Panc1 (cell line): ENCODE data around the gene ATRAID. TPM values are rescaled to one million over a fixed set of nuclear protein-coding genes. Genes with fewer than 3 reads are reported as not detected.
A peak's percentile ranks its signal among the peaks of the same experiment; 100 is the strongest.
"Not testable (repeated sequence)": the region's sequence is repeated elsewhere in the genome, so short reads cannot be mapped to it uniquely, and the experiment has no call there.

ENCODE experiments used
- ATAC-seq: fragments of 200-7000 bp; cut with Tn5 transposase; 2 replicates; pipeline ENCODE4 v1.9.1; 2020; ENCODE audit warnings: mild to moderate bottlenecking, moderate library complexity
- BruUV-seq: library from RNA; stranded (reverse); fragments of 400-500 nt; replicated peaks from 2 replicates; lab custom pipeline; 2021; lab: Mats Ljungman, UMichigan
- CTCF ChIA-PET: fragments of 300-600 bp; sonication (Branson Sonifier 250); formaldehyde crosslinking; loops from one replicate; lab custom pipeline; 2022; ENCODE audit warnings: antibody characterized with exemption; lab: Charles Lee
- POLR2A ChIA-PET: fragments of 300-600 bp; sonication (Branson Sonifier 250); formaldehyde crosslinking; loops from one replicate; lab custom pipeline; 2022; ENCODE audit warnings: antibody characterized with exemption; lab: Charles Lee
- DNase-seq: peaks from one replicate; pipeline ENCODE4 v3.0.0-alpha.2; 2010; ENCODE audit warnings: low read depth, low spot score
- H3K27ac ChIP-seq: 2 replicates; pipeline ENCODE4 v1.5.1; 2011; ENCODE audit warnings: mild to moderate bottlenecking, low read length, inconsistent platforms
- H3K27me3 ChIP-seq: fragments of 200-500 bp; sonication (Bioruptor generic); 2 replicates; pipeline ENCODE4 v1.6.0; 2014; ENCODE audit warnings: low read length, inconsistent platforms; ENCODE audit not compliant: control insufficient read depth, insufficient read depth
- H3K36me3 ChIP-seq: fragments of 200-500 bp; sonication (Bioruptor generic); 2 replicates; pipeline ENCODE4 v1.5.1; 2014; ENCODE audit warnings: inconsistent platforms, mild to moderate bottlenecking, low read length, moderate library complexity; ENCODE audit not compliant: control insufficient read depth, insufficient read depth
- H3K4me1 ChIP-seq: 2 replicates; pipeline ENCODE4 v1.5.1; 2011; ENCODE audit warnings: inconsistent platforms, mild to moderate bottlenecking, low read length, moderate library complexity; ENCODE audit not compliant: control insufficient read depth, insufficient read depth
- H3K4me3 ChIP-seq, 2 experiments: 2 replicates each; pipeline ENCODE4 v1.5.1; 2011 to 2012; ENCODE audit warnings: low read depth in 2 of 2, low read length in 2 of 2, mild to moderate bottlenecking in 2 of 2, inconsistent platforms in 1 of 2, moderate library complexity in 1 of 2
- H3K9me3 ChIP-seq: fragments of 200-500 bp; sonication (Bioruptor generic); 2 replicates; pipeline ENCODE4 v1.5.1; 2014; ENCODE audit warnings: low read depth, mild to moderate bottlenecking, inconsistent platforms, low read length, moderate library complexity; ENCODE audit not compliant: control insufficient read depth, insufficient read depth
- POLR2AphosphoS5 ChIP-seq: IDR thresholded peaks from 2 replicates; pipeline ENCODE4 v1.6.1; 2012; ENCODE audit warnings: mild to moderate bottlenecking, low read depth, low read length, moderate library complexity
- REST ChIP-seq, 2 experiments: IDR thresholded peaks; 2 replicates each; pipeline ENCODE4 v1.6.1; 2011 to 2012; ENCODE audit warnings: low read depth in 2 of 2, control low read depth in 1 of 2, low read length in 1 of 2, mild to moderate bottlenecking in 1 of 2, moderate library complexity in 1 of 2; ENCODE audit not compliant: insufficient read depth in 1 of 2
- SIN3A ChIP-seq: IDR thresholded peaks from 2 replicates; pipeline ENCODE4 v1.6.1; 2012; ENCODE audit warnings: low read depth, mild to moderate bottlenecking, low read length, moderate library complexity, borderline replicate concordance; ENCODE audit not compliant: insufficient read depth
- TCF7L2 ChIP-seq: IDR thresholded peaks from 2 replicates; pipeline ENCODE4 v1.6.1; 2011; ENCODE audit warnings: mild to moderate bottlenecking, low read depth, low read length, inconsistent platforms
- in situ Hi-C: cut with HindIII; loops from 2 replicates; pipeline ENCODE4 v1.10.0; 2016; ENCODE audit warnings: low sequenced_read_pairs, low pct_unique_long_range_greater_than_20kb
- intact Hi-C: fragments of 100-400 bp; cut with micrococcal nuclease; formaldehyde crosslinking; loops from one replicate; pipeline ENCODE4 v1.10.0; 2022; ENCODE audit not compliant: unreplicated experiment
- total RNA-seq: library from RNA; stranded (reverse); gene quantifications from one replicate; pipeline ENCODE4 v1.2.1, GENCODE V29; 2021; ENCODE audit not compliant: unreplicated experiment
- TF ChIP-seq, protein P1 (sequence below): fragments of 450-650 bp; IDR thresholded peaks from 2 replicates; pipeline ENCODE4 v1.5.1; 2017; ENCODE audit warnings: mild to moderate bottlenecking

The ATRAID gene
- total RNA-seq, 1 experiment from 2014 or later = 111 TPM

GRCh38 chr2:27191070-27191829 is 20.6 kb upstream of the ATRAID start:
- no peak overlapping the region for H3K4me3 ChIP-seq
- intact Hi-C loops (loop anchor here (1.0 kb wide), 1 partner anchor 93 kb away; no protein-coding TSS in a partner anchor), in situ Hi-C loops (no loop called here)
- H3K27ac ChIP-seq = no peak overlapping the region
- POLR2A ChIA-PET = no interaction called here
- no peaks in the 10 kb centered on the region for H3K36me3 ChIP-seq
- no peaks in the 10 kb centered on the region for H3K27me3 ChIP-seq
- no peaks in the 10 kb centered on the region for H3K4me1 ChIP-seq
- no TSS peak for BruUV-seq
- DNase-seq (peak; percentile 43), ATAC-seq (peak; percentile 95)
- CTCF ChIA-PET = interaction anchor here (0.6 to 1.3 kb wide), 14 partner anchors 17 to 141 kb away, joined by 3 to 14 read pairs (median 4); partner anchors contain the start of gene ABHD1
- no peak for TF ChIP-seq SIN3A
- TF ChIP-seq, protein P1, sequence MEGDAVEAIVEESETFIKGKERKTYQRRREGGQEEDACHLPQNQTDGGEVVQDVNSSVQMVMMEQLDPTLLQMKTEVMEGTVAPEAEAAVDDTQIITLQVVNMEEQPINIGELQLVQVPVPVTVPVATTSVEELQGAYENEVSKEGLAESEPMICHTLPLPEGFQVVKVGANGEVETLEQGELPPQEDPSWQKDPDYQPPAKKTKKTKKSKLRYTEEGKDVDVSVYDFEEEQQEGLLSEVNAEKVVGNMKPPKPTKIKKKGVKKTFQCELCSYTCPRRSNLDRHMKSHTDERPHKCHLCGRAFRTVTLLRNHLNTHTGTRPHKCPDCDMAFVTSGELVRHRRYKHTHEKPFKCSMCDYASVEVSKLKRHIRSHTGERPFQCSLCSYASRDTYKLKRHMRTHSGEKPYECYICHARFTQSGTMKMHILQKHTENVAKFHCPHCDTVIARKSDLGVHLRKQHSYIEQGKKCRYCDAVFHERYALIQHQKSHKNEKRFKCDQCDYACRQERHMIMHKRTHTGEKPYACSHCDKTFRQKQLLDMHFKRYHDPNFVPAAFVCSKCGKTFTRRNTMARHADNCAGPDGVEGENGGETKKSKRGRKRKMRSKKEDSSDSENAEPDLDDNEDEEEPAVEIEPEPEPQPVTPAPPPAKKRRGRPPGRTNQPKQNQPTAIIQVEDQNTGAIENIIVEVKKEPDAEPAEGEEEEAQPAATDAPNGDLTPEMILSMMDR = peak; percentile 80
- no peaks in the 10 kb centered on the region for H3K9me3 ChIP-seq

- ChIA-PET CTCF (interaction anchor here (0.7 kb wide), 1 partner anchor 1408 kb away, joined by 3 read pairs; no protein-coding TSS in a partner anchor), POLR2A (interaction anchor here (0.8 kb wide), 1 partner anchor 102 kb away, joined by 4 read pairs; no protein-coding TSS in a partner anchor)
- no TSS peak for BruUV-seq
- Histone ChIP-seq H3K27me3 (no peaks in the 10 kb centered on the region), H3K36me3 (no peaks in the 10 kb centered on the region), H3K9me3 (no peaks in the 10 kb centered on the region), H3K4me1 (no peaks in the 10 kb centered on the region), H3K27ac (no peak overlapping the region), H3K4me3 (no peak overlapping the region)
- DNase-seq = no peak
- in situ Hi-C loops (no loop called here), intact Hi-C loops (no loop called here)
- ATAC-seq = peak; percentile 23; the same call in 1 of the 2 replicates
- TF ChIP-seq TCF7L2 = no peak
- TF ChIP-seq, protein P1 = no peak
- no peak for TF ChIP-seq SIN3A
- TF ChIP-seq REST (IDR thresholded peaks at IDR 0.05; ENCODE audit: insufficient read depth in 1 of 2, low read depth in 2 of 2, low read length in 1 of 2) = no peak
- no peak for TF ChIP-seq POLR2AphosphoS5
These were observed 17.1 kb upstream of the ATRAID start for GRCh38 chr2:27194538-27195354.

- H3K27me3 ChIP-seq, DNase-seq, H3K4me3 ChIP-seq, intact Hi-C loops, H3K36me3 ChIP-seq, BruUV-seq, ATAC-seq, H3K9me3 ChIP-seq, in situ Hi-C loops, H3K4me1 ChIP-seq, H3K27ac ChIP-seq: not testable (repeated sequence)
- ChIA-PET CTCF (interaction anchor here (0.6 to 0.7 kb wide), 2 partner anchors 24 to 1407 kb away, joined by 3 read pairs; no protein-coding TSS in a partner anchor), POLR2A (interaction anchor here (0.8 kb wide), 1 partner anchor 103 kb away, joined by 4 read pairs; no protein-coding TSS in a partner anchor)
These were observed 16.0 kb upstream of the ATRAID start for GRCh38 chr2:27195799-27196198.

GRCh38 chr2:27198068-27198467 is 13.8 kb upstream of the ATRAID start:
- in situ Hi-C loops, DNase-seq, BruUV-seq, POLR2A ChIA-PET, H3K27ac ChIP-seq, H3K4me1 ChIP-seq, H3K4me3 ChIP-seq, H3K9me3 ChIP-seq, H3K36me3 ChIP-seq, H3K27me3 ChIP-seq, intact Hi-C loops, CTCF ChIA-PET, ATAC-seq: not testable (repeated sequence)
